ENCODE measurements around the gene TANC1. TPM values are rescaled to one million over a fixed set of nuclear protein-coding genes. Genes with fewer than 3 reads are reported as not detected.

Gene TANC1
- total and polyA plus RNA-seq, 2 of the 4 experiments (the other 2 are of a cell fraction) = 10.2 to 12.9 TPM

- CTCF ChIA-PET = no interaction called here
- H3K4me1 ChIP-seq (ENCODE audit: control insufficient read depth, insufficient read depth, low read length) = peaks cover 12% of the 10 kb centered on the region
- ATAC-seq (ENCODE audit: low read depth) (no peak), DNase-seq (no peak)
- H3K36me3 ChIP-seq (ENCODE audit: control insufficient read depth, insufficient read depth, low read length) = peaks cover 4% of the 10 kb centered on the region
- no peak overlapping the region for H2BK5ac ChIP-seq (ENCODE audit: low read depth, low read length, poor library complexity, severe bottlenecking)
- H3K14ac ChIP-seq (replicated peaks; ENCODE audit: low read depth, low read length) = no peak overlapping the region; the same call in 1 of the 2 replicates
- H4K5ac ChIP-seq (ENCODE audit: low read depth, low read length) = no peak overlapping the region
- no peak overlapping the region for H4K8ac ChIP-seq (ENCODE audit: low read depth in 2 of 2, low read length in 2 of 2)
- no peak overlapping the region for H3K56ac ChIP-seq (ENCODE audit: extremely low read depth, insufficient read depth, low read length)
- no peak overlapping the region for H3K18ac ChIP-seq (ENCODE audit: low read depth, low read length)
- no peak overlapping the region; the same call in 1 of the 2 replicates for H3K23ac ChIP-seq (ENCODE audit: low read depth, low read length)
- no peaks in the 10 kb centered on the region for H4K20me1 ChIP-seq (ENCODE audit: insufficient read depth, low read length)
- no peak overlapping the region for H2AK9ac ChIP-seq (replicated peaks; ENCODE audit: low read depth, low read length, poor library complexity)
- H2AFZ ChIP-seq (replicated peaks; ENCODE audit: low read length, poor library complexity) = no peak overlapping the region
- peak overlapping the region; percentile 84; the same call in 1 of the 2 replicates for H2AK5ac ChIP-seq (ENCODE audit: low read depth, low read length)
- no TSS peak for BruUV-seq (replicated peaks)
- no peak for TF ChIP-seq MAZ (IDR thresholded peaks at IDR 0.05; ENCODE audit: borderline replicate concordance, low read depth, low read length)
- no peak for TF ChIP-seq RAD21 (IDR thresholded peaks at IDR 0.05; ENCODE audit: low read length)
- no peak for TF ChIP-seq USF2 (IDR thresholded peaks at IDR 0.05; ENCODE audit: low read depth, low read length)
- TF ChIP-seq MXI1 (IDR thresholded peaks at IDR 0.05; ENCODE audit: borderline replicate concordance, low read depth, low read length) = no peak
- no peak for TF ChIP-seq POLR2A (IDR thresholded peaks at IDR 0.05; ENCODE audit: low read depth, low read length)
- TF ChIP-seq FOS (IDR thresholded peaks at IDR 0.05; ENCODE audit: low read depth, low read length) = no peak
- no peak for TF ChIP-seq CEBPB (IDR thresholded peaks at IDR 0.05; ENCODE audit: low read depth, low read length)
- TF ChIP-seq RFX5 (IDR thresholded peaks at IDR 0.05; ENCODE audit: low read depth, low read length) = no peak
- TF ChIP-seq MAFK (IDR thresholded peaks at IDR 0.05; ENCODE audit: low read depth, low read length) = no peak
- peak overlapping the region; percentile 31; the same call in 1 of the 2 replicates for H4K91ac ChIP-seq (ENCODE audit: insufficient read depth, low read depth, low read length)
- POLR2A ChIA-PET (ENCODE audit: unreplicated experiment) = no interaction called here
- no peak overlapping the region for H3K9ac ChIP-seq (ENCODE audit: low read depth, low read length)
- H3K79me1 ChIP-seq (ENCODE audit: low read depth in 1 of 2, low read length in 2 of 2) = peaks cover 18 to 42% of the 10 kb centered on the region in 2 experiments
- WGBS, 2 experiments (ENCODE audit: extremely low coverage in 2 of 2, insufficient read length in 1 of 2) = 94% methylated on average over 7 of the region's 8 CpGs; no CpG with 5 or more reads in 1 of the 2 experiments
- H3K4me2 ChIP-seq (ENCODE audit: low read depth, low read length) = no peak overlapping the region
- H2BK120ac ChIP-seq (ENCODE audit: low read depth, low read length) = peak overlapping the region; percentile 52
- in situ Hi-C loops (cut with MboI; ENCODE audit: low sequenced_read_pairs) = no loop called here
- no peak overlapping the region for H3K4ac ChIP-seq (ENCODE audit: low read depth, low read length)
- H2BK15ac ChIP-seq (ENCODE audit: low read depth, low read length) = peak overlapping the region; percentile 27; the same call in 1 of the 3 replicates
- intact Hi-C loops (cut with micrococcal nuclease) = no loop called here
- peaks cover 1% of the 10 kb centered on the region; the same call in 1 of the 2 replicates for H3K9me3 ChIP-seq (ENCODE audit: control insufficient read depth, insufficient read depth, low read length)
- H3K9me1 ChIP-seq (ENCODE audit: insufficient read depth, low read length) = peaks cover 20% of the 10 kb centered on the region
- dilution Hi-C loops (cut with HindIII; ENCODE audit: low sequenced_read_pairs, unreplicated experiment) = loop anchor here (25.0 kb wide), 1 partner anchor 190 kb away; no protein-coding TSS in a partner anchor
- no peaks in the 10 kb centered on the region for H3K27me3 ChIP-seq (ENCODE audit: control insufficient read depth, insufficient read depth, low read length)
- H3K4me3 ChIP-seq (ENCODE audit: insufficient read depth, low read depth, low read length) = no peak overlapping the region
- no peak overlapping the region for H3K27ac ChIP-seq (ENCODE audit: insufficient read depth, low read length)
- peak overlapping the region; percentile 18; the same call in 1 of the 2 replicates for H2BK20ac ChIP-seq (ENCODE audit: low read depth, low read length)
Observed at GRCh38 chr2:159101755-159102489, 133.5 kb downstream of the TANC1 start.

Data from IMR-90 (cell line).